IgD-negative memory B cell (primary cell): ENCODE measurements around the gene DSTN. TPM values are rescaled to one million over a fixed set of nuclear protein-coding genes. Genes with fewer than 3 reads are reported as not detected.

Source experiments
- H3K27ac Mint-ChIP-seq, 3 donors: one replicate each; pipeline ENCODE4 v1.8.0; 2020 to 2022; ENCODE audit warnings: mild to moderate bottlenecking in 3 of 3, mixed read lengths in 3 of 3, moderate library complexity in 1 of 3
- H3K27me3 Mint-ChIP-seq: one replicate; pipeline ENCODE4 v1.8.0; 2021; ENCODE audit warnings: mixed read lengths
- H3K36me3 Mint-ChIP-seq: one replicate; pipeline ENCODE4 v1.8.0; 2020; ENCODE audit warnings: mild to moderate bottlenecking, mixed read lengths
- H3K4me1 Mint-ChIP-seq, 3 donors: one replicate each; pipeline ENCODE4 v1.8.0; 2020 to 2022; ENCODE audit warnings: mixed read lengths in 3 of 3, mild to moderate bottlenecking in 1 of 3
- H3K4me3 Mint-ChIP-seq, 4 donors: one replicate each; pipeline ENCODE4 v1.8.0; 2020 to 2022; ENCODE audit warnings: mild to moderate bottlenecking in 4 of 4, mixed read lengths in 4 of 4, moderate library complexity in 3 of 4
- H3K9me3 Mint-ChIP-seq, 3 donors: one replicate each; pipeline ENCODE4 v1.8.0; 2020 to 2021; ENCODE audit warnings: mixed read lengths in 3 of 3, mild to moderate bottlenecking in 1 of 3
- polyA plus RNA-seq: library from polyadenylated mRNA; unstranded; fragments of 300-500 nt; fragmentation: Illumina TruSeq; gene quantifications from one replicate; pipeline ENCODE4 v1.2.3, GENCODE V29; 2021

DSTN gene
- polyA plus RNA-seq, 1 donor from 2014 or later, result 32.1 TPM

DNA sequence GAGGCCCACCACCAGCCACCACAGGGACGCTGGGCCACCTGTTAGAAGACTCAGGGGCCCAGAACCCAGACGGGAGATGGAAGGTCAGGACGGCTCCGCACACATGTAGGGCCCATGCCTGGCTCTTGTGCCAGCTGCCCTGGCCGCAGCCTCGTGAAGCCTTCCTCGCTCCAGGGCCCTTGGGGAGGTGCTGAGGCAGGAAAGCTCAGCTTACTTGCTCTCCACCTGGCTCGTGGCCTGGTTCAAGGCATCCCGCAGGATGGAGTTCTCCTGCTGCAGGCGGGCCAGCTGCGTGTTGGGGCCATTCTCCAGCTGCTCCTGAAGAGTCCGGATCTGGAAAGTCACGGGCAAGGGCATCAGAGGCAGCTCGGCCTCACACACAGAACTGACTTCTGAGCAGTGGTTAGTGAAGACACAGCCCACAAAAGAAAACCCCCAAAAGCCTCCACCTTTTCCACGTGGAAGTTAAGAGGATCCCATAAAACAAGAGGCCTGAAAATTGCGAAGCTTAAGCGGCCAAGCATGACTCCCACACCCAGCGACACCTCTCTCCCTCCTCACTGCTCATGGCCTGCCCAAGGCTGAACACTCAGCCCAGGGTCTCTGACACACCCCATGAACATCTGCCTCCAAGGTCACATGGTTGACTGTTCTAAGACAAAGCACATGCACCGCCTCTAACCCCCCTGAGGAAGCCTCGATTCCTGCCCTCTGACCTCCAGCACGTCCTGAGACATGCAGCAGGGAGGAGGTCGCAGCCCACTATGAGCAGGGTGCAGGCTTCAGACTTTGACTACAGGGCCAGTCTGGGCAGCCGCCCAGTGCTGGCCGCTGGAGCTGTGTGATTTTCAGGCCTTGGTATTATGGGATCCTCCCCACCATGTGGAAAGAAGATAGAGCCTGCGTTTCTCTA, 65.7 kb downstream of the DSTN start:
- Mint-ChIP-seq H3K36me3 (no peaks in the 10 kb centered on the region), H3K9me3 (no peaks in the 10 kb centered on the region), H3K27ac (no peak overlapping the region), H3K27me3 (no peaks in the 10 kb centered on the region), H3K4me1 (no peaks in the 10 kb centered on the region), H3K4me3 (no peak overlapping the region)

DNA sequence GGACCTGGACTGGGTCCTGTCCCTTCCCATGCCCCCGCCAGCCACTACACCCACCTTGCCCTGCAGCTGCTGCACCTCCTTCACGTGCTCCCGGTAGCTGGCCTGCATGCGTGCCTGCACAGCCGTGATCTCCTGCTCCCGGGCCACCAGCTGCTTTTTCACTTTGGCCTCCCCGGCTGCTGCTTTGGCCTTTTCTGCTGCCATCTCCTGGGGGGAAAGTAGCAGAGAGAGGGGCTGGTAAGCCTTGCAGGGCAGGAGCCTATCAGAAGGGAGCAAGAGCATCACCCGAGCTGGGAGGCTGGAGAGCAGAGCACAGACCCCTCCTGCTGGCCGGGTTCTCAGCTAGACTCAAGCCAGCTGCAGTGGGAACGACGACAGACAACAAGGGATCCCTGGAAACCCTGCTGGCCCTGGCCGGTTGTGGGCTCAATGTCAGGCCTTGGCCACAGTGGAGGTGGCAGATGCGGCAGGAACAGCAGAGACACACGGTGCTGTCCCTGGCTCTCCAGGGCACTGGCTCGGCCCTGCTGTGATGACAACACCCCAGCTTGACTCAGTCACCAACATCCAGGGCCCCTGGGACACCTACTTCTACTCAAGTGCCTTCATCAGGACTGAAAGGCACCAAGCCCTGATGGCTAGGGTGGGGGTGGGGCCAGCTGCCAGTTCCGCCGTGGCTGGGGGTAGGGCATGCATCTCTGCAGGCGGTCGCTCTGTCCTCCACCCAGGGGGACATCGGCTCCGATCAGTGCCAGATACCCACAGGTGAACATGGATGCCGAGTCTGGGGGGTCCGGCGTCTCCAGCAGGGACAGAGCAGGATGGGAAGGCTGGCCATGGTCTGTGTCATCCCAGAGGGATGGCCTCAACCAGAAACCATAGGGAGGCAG, 66.9 kb downstream of the DSTN start:
- no peaks in the 10 kb centered on the region for H3K9me3 Mint-ChIP-seq
- H3K36me3 Mint-ChIP-seq, result no peaks in the 10 kb centered on the region
- no peaks in the 10 kb centered on the region for H3K27me3 Mint-ChIP-seq
- no peak overlapping the region for H3K4me3 Mint-ChIP-seq
- no peaks in the 10 kb centered on the region for H3K4me1 Mint-ChIP-seq
- no peak overlapping the region for H3K27ac Mint-ChIP-seq

DNA sequence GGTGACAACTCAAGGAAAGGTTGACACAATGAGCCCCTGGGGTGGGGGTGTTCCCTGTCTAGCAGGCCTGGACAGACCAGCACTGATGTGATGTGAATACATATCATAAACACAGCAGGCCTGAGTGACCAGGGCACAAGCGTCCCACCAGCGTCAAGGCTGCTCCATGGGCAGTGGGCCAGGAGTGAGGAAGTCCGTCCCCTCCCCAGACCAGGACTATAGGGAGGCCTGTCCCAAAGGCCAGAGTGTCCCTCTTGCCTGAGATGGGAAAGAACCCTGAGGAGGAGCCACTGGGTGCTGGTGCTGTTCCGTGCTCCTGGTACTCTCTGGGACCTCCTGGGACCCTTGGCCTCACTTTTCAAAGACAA, 67.5 kb downstream of the DSTN start:
- no peaks in the 10 kb centered on the region for H3K4me1 Mint-ChIP-seq
- no peak overlapping the region for H3K4me3 Mint-ChIP-seq
- H3K27me3 Mint-ChIP-seq, result no peaks in the 10 kb centered on the region

DNA sequence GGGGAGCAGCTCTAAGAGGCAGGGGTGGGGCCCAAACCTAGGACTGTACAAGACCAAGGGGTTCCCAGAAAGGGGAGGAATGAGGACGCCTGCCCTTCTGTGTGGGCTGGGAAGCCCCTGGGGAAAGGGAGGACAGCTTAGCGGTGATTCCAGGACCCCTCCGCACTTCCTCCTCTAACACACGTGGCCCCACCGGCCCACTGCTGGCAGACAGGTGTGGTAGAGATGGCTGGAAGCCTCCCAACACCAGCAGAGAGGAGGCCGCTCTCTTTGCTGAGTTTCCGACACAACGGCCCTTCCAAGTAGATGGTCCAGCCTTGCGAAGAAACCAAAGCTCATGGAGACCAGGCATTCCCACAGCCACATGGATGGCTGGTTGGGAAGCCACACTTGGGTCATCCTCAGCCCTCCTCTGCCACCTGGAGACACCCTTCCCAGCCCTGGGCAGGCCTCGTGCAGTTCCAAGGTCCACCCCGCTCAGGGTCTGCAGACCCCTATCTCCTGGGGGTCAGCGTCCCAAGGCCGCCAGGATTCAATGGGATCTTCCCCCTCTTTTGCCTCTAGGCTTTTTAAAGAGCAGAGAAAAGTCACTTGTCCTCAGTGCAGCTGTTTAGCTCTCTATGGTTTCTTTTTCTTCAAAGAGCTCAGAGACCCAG, 68.2 kb downstream of the DSTN start:
- Mint-ChIP-seq H3K27ac (no peak overlapping the region), H3K36me3 (no peaks in the 10 kb centered on the region), H3K4me3 (no peak overlapping the region), H3K4me1 (no peaks in the 10 kb centered on the region), H3K9me3 (no peaks in the 10 kb centered on the region), H3K27me3 (no peaks in the 10 kb centered on the region)

More for the DNA sequence above, 67.5 kb downstream of the DSTN start:
- Mint-ChIP-seq H3K27ac (no peak overlapping the region), H3K36me3 (no peaks in the 10 kb centered on the region), H3K9me3 (no peaks in the 10 kb centered on the region)

DNA sequence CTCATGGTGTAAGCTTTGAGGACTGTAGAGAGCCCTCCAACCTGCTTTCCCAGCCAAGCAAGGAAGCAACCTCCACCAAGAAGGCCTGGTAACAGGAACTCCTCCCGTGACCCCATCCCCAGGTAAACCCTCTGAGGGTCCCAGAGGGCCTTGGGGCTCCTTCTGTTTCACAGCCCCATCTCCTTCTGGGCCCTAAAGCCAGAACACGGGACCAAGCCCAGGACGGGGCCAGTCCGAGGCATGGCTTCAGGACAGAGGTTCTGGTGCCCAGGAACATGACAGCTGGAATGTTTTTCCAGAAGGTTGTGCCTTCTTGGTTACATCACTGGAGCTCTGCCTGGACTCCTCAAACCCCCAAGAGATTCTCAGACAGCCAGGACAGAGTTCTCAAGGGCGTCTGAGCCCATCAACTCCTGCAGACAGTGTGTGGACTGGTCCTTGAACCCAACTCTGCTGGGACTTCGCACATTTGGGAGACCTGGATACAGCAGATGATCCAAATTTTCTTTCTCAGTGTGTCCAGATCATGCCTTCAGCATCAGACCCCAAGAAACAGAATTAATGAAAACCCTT, 69.0 kb downstream of the DSTN start:
- Mint-ChIP-seq H3K4me3 (no peak overlapping the region), H3K9me3 (no peaks in the 10 kb centered on the region), H3K27me3 (no peaks in the 10 kb centered on the region), H3K4me1 (no peaks in the 10 kb centered on the region), H3K36me3 (peaks cover 2% of the 10 kb centered on the region), H3K27ac (no peak overlapping the region)

DNA sequence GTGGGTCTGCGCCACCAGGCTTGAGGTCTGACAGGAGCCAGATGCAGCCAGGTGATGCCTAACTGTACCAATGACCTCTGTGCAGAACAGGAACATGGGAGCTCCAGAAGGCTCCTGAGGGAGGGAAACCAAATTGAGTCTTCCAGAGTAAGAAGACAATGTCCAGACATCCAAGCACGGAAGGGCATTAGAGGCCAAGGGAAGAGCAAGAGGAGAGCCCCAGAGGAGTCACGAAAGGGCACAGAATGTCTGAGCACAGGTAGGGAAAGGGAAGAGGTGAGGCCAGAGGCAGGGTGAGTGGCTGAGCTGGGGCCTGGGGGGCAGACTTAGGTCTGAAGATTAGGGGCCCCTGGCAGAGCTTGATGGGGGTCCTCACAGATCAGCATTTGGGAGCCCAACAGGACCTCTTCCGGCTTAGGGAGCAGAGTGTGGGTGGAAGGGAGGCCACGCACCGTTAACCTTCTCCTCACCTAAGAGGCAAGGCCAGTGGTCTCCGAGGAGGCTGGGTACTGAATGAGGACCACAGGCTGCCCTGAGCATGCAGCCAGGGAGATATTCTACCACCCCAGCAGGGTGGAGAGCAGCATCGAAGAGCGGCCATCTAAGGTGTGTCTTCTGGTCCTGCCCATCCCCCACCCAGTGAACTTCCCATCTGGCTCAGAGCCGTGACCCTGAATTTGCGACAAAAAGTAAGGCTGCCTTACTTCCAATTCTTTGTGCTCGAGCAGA, 70.4 kb downstream of the DSTN start:
- H3K36me3 Mint-ChIP-seq, result peaks cover 4% of the 10 kb centered on the region
- H3K9me3 Mint-ChIP-seq, result no peaks in the 10 kb centered on the region
- H3K4me1 Mint-ChIP-seq, result no peaks in the 10 kb centered on the region
- no peaks in the 10 kb centered on the region for H3K27me3 Mint-ChIP-seq
- H3K4me3 Mint-ChIP-seq, result no peak overlapping the region
- peak overlapping the region in 1 of 3 donors; percentile 73 for H3K27ac Mint-ChIP-seq

DNA sequence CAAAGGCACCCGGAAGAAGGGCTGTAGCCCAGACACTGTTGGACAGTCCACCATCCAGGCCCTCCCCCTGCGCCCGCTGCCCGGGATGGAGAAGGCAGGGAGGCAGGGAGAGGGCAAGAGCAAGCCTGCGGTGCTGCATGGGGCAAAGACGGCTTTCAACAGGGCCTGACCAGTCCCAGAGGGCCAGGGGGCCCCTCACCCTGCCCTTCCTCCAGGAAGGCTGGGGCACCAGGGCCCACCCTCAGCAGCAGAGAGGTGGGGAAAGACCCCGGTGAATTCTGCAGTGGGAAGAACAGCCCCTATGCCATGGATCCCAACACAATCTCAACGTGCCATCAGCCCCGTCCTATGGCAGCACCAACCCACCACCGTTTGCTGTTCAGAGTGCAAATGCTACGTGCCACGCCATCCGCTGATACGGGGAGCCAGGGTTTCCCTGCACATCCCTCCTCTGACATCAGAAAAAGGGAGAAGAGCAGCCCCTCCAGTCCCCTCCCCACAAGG, 71.1 kb downstream of the DSTN start:
- Mint-ChIP-seq H3K4me3 (no peak overlapping the region), H3K9me3 (no peaks in the 10 kb centered on the region), H3K36me3 (peaks cover 4% of the 10 kb centered on the region), H3K27me3 (no peaks in the 10 kb centered on the region), H3K4me1 (no peaks in the 10 kb centered on the region), H3K27ac (peak overlapping the region in 1 of 3 donors; percentile 73)

DNA sequence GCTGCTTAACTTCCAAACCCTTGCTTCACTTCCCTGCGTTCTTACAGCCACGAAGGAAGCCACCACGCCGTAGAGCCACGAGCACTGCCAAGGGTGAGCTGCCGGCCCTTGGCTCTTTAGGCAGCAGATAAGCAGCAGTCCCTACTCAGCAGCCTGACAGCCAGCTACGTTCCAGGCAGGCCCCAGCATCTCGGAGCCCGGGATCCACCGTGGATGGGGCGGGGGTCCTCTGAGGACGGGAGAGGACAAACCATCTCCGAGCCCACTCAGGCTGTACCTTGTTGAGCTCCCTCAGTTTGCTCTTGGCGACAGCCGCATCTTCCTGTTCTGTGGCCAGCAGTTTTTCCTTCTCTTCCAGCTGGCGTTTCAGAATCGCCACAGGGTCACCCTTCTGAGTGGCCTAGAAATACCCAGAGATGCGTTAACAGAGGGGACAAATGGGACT, 71.7 kb downstream of the DSTN start:
- no peaks in the 10 kb centered on the region for H3K4me1 Mint-ChIP-seq
- H3K4me3 Mint-ChIP-seq, result no peak overlapping the region
- H3K36me3 Mint-ChIP-seq, result peaks cover 4% of the 10 kb centered on the region
- no peak overlapping the region for H3K27ac Mint-ChIP-seq
- H3K27me3 Mint-ChIP-seq, result no peaks in the 10 kb centered on the region
- H3K9me3 Mint-ChIP-seq, result no peaks in the 10 kb centered on the region

DNA sequence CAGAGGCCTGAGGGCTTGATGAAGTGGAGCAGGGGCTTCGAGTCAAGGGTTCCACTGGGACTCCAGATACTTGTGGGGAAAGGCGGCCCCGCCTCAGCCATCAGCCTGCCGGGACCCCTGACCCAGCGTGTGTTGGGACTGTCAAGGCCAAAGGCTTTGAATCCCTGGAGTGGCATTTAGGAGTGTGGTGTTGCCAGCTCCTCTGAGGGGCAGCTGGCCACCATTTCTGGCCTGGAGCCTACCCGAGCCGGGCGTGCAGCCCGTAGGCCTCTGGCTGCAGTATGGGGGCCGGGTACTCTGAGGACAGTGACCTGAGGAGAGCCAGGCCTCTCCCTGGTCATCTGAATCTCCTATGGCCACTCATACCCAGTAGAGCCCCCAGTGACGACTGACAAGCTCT, 72.1 kb downstream of the DSTN start:
- peaks cover 4% of the 10 kb centered on the region for H3K36me3 Mint-ChIP-seq
- no peaks in the 10 kb centered on the region for H3K27me3 Mint-ChIP-seq
- H3K4me1 Mint-ChIP-seq, result no peaks in the 10 kb centered on the region
- H3K4me3 Mint-ChIP-seq, result peak overlapping the region in 1 of 4 donors; percentile 32
- no peaks in the 10 kb centered on the region for H3K9me3 Mint-ChIP-seq
- no peak overlapping the region for H3K27ac Mint-ChIP-seq

DNA sequence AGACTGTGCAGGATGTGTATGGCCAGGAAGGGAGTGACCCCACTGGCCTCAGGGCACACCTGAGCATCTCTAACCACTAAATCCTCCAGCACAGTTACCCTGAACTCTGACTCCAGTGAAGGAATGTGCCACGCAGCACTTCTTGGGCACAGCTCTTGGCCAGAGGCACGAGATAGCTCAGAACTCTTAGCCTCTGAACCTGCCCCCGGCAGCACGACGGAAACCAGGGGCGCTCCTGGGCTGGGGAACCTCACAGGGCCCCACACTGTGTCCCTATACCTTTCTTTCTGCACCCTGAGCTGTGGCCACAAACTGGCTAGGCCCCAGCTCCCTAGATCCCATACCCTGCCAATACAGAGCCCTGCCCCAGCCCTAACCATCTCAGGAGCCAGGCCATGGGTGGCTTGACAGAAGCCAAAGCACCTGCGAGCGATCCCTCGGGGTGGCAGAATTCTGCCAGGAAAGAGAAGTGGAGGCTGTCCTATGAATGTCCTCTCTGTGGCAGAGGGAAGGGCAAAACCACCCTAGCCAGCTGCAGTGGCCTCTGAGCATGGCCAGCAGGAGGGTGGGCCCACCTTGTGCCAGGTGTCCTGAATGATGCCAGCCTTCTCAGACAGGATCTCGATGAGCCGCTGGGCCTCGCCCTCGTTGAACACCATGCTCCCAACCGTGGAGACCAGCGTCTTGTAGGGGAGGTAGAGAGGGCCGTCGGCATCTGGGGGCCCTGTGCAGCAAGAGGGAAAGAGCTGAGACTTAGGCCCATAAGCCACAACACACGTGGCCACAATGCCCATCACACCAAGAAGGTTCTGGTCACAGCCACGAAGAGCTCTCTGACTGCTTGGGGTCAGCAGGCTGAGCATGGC, 72.8 kb downstream of the DSTN start:
- Mint-ChIP-seq H3K27ac (no peak overlapping the region), H3K36me3 (peaks cover 4% of the 10 kb centered on the region), H3K9me3 (no peaks in the 10 kb centered on the region), H3K27me3 (no peaks in the 10 kb centered on the region), H3K4me1 (no peaks in the 10 kb centered on the region), H3K4me3 (peak overlapping the region in 1 of 4 donors; percentile 32)

DNA sequence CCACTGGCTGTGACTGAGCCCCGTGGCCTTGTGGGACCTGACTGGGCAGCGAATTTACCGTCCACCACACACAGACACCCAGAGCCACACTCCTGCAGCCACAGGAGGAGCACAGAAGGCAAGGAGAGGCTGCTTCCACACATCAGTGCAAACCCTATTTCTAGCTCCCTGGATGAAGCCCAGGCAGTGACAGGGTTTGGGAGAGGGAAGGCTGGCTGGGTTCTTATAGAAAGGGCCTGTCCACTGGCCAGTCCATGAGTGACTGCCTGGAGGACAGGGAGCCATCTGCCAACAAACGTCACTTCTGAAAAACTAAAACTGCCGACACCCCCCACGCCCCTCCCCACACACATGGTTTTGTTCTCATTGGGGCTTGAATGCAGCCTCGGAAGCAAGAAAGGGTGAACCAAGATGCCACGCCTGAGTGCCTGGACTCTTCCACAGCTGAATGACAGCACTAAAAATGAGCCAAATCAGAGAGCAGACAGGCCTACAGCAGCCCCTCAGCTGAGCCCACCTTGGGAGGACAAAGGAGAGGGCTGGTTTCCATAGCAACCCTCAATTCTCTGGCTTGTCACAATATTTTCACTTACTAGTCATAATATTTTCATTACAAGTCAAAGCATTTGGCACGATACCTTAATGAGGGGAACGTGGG, 73.8 kb downstream of the DSTN start:
- Mint-ChIP-seq H3K4me1 (no peaks in the 10 kb centered on the region), H3K4me3 (no peak overlapping the region), H3K9me3 (no peaks in the 10 kb centered on the region), H3K36me3 (peaks cover 4% of the 10 kb centered on the region), H3K27ac (peak overlapping the region in 1 of 3 donors; percentile 35), H3K27me3 (no peaks in the 10 kb centered on the region)

DNA sequence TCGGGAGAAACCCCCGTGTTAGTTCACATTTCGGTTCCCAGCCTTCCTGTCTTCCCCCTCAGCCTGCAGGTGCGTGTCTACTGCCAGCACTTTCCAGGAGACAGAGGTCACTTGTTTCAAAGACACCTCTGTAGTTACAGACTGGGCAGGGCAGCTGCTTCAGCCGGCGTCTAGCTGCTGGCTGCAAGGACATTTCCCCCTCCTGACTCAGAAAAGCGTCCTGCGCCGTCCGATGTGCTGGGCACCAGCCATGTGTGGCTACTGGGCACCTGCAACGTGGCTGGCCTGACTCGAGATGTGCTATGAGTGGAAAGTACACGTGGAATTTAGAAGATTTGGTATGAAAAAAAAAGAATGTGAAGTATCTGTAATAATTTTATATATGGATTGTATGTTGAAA, 74.6 kb downstream of the DSTN start:
- Mint-ChIP-seq H3K4me1 (peaks cover 2 to 5% (median 3%) of the 10 kb centered on the region in 3 donors), H3K27ac (no peak overlapping the region), H3K4me3 (no peak overlapping the region), H3K36me3 (peaks cover 4% of the 10 kb centered on the region), H3K27me3 (no peaks in the 10 kb centered on the region), H3K9me3 (no peaks in the 10 kb centered on the region)

DNA sequence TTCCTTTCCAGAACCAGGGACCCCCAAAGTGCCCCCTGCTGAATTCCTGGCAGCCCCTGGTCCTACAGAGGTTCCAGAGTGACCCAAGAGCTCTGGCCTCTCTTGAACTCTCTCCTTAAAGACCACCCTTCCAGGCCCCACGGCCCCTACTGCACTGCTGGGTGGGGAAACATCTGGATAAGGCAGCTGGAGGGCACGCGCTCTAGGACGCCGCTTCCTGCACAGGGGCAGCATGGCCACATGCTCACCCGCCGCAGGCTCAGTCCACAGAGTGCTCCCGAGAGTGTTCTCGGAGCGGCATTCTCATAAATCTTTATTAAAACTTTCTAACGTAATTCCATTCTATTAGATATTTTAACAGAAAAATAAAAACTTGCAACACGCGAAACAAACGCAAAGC, 75.1 kb downstream of the DSTN start:
- Mint-ChIP-seq H3K27me3 (no peaks in the 10 kb centered on the region), H3K9me3 (no peaks in the 10 kb centered on the region), H3K4me1 (peaks cover 2 to 5% (median 3%) of the 10 kb centered on the region in 3 donors), H3K27ac (no peak overlapping the region), H3K4me3 (no peak overlapping the region), H3K36me3 (peaks cover 4% of the 10 kb centered on the region)
